NB4 (cell line): ENCODE data around the gene ALX4.

Experiments used
- MYC ChIP-seq: IDR thresholded peaks from 2 replicates; pipeline ENCODE4 v1.6.1; 2011; ENCODE audit warnings: low read depth, low read length
- POLR2A ChIP-seq: IDR thresholded peaks from 2 replicates; pipeline ENCODE4 v1.6.1; 2011; ENCODE audit warnings: mild to moderate bottlenecking; ENCODE audit not compliant: insufficient read length; ENCODE audit errors: extremely low read depth
- TF ChIP-seq, protein P1 (sequence below): IDR thresholded peaks from one replicate; pipeline ENCODE4 v1.5.1; 2012; ENCODE audit warnings: low read depth, low read length

DNA sequence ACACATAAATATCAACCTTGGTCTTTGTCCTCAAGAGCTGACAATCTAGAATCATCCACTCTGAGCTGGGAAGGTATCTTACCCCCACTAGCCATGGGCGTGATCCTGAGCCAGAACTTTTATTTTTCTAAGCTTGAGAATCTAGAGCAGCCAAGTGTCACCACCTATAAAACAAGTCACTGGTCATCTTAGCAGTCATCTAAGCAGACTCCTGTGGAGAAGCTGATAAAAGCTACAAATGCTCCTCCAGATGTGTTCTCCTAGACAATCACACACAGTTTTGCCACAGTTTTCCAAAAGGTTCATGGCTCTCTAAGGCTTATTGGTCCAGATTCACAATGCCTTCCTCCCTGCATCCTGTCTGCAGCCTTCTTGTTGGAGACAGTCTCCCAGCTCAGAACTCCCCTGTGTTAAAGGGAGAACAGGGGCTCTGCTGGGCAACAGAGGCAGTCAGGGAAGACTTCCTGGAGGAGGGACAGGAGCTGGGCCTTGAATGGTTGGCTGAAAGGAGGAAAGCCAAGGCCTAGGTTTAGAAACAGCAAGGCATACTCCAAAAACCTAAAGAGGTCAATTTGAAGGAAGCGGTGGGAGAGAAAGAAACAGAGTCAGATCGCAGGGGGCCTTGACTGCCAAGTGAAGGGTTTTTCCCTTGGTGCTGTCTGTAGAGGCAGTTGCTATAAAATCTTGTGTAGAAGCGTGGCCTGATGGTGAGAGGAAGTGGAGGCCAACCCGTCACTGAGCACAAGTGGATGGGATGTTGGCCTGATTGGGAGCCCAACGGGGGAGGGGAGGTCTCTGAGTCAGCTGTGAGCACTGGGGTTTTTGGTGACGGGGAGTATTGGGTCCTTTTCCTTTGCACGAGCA is 42.0 kb downstream of the ALX4 start:
- TF ChIP-seq, protein P1, sequence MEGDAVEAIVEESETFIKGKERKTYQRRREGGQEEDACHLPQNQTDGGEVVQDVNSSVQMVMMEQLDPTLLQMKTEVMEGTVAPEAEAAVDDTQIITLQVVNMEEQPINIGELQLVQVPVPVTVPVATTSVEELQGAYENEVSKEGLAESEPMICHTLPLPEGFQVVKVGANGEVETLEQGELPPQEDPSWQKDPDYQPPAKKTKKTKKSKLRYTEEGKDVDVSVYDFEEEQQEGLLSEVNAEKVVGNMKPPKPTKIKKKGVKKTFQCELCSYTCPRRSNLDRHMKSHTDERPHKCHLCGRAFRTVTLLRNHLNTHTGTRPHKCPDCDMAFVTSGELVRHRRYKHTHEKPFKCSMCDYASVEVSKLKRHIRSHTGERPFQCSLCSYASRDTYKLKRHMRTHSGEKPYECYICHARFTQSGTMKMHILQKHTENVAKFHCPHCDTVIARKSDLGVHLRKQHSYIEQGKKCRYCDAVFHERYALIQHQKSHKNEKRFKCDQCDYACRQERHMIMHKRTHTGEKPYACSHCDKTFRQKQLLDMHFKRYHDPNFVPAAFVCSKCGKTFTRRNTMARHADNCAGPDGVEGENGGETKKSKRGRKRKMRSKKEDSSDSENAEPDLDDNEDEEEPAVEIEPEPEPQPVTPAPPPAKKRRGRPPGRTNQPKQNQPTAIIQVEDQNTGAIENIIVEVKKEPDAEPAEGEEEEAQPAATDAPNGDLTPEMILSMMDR, result no peak
- no peak for TF ChIP-seq POLR2A
- TF ChIP-seq MYC, result no peak; the same call in 1 of the 2 replicates
